OCI-LY7 (cell line): ENCODE results near the gene WEE1. TPM values are rescaled to one million over a fixed set of nuclear protein-coding genes. Genes with fewer than 3 reads are reported as not detected.
A peak's percentile ranks its signal among the peaks of the same experiment; 100 is the strongest.

ENCODE experiments used
- BruUV-seq: library from RNA; stranded (reverse); fragments of 400-500 nt; replicated peaks from 2 replicates; lab custom pipeline; 2021; lab: Mats Ljungman, UMichigan
- CTCF ChIA-PET: fragments of 300-600 bp; sonication (Branson Sonifier 250); formaldehyde crosslinking; loops from one replicate; lab custom pipeline; 2022; ENCODE audit warnings: antibody characterized with exemption; ENCODE audit not compliant: unreplicated experiment; lab: Charles Lee
- POLR2A ChIA-PET: fragments of 300-600 bp; sonication (Branson Sonifier 250); formaldehyde crosslinking; loops from one replicate; lab custom pipeline; 2022; ENCODE audit warnings: antibody characterized with exemption; lab: Charles Lee
- DNase-seq: peaks from one replicate; pipeline ENCODE4 v3.0.0-alpha.2; 2015; ENCODE audit warnings: low spot score
- H2AFZ ChIP-seq: fragments of 200-600 bp; sonication (generic), shearing (Covaris generic); 2 replicates; pipeline ENCODE4 v1.6.1; 2014; ENCODE audit warnings: mild to moderate bottlenecking, antibody characterized with exemption, low read length, moderate library complexity
- H3K27ac ChIP-seq: fragments of 200-600 bp; sonication (generic); 2 replicates; pipeline ENCODE4 v1.5.1; 2014; ENCODE audit warnings: mixed run types, low read depth, mild to moderate bottlenecking, moderate library complexity, low read length, inconsistent platforms; ENCODE audit not compliant: poor library complexity, severe bottlenecking
- H3K36me3 ChIP-seq: fragments of 200-600 bp; sonication (generic); 2 replicates; pipeline ENCODE4 v1.6.1; 2014; ENCODE audit warnings: mild to moderate bottlenecking, antibody characterized with exemption, low read length, moderate library complexity, mixed read lengths; ENCODE audit not compliant: insufficient read depth
- H3K4me1 ChIP-seq: fragments of 200-600 bp; sonication (generic); 2 replicates; pipeline ENCODE4 v1.5.1; 2014; ENCODE audit warnings: mild to moderate bottlenecking, low read length; ENCODE audit not compliant: insufficient read depth, poor library complexity, severe bottlenecking
- H3K4me2 ChIP-seq: fragments of 200-600 bp; sonication (generic); 2 replicates; pipeline ENCODE4 v1.6.1; 2014; ENCODE audit warnings: mild to moderate bottlenecking, low read length
- H3K4me3 ChIP-seq: fragments of 200-600 bp; sonication (generic); 2 replicates; pipeline ENCODE4 v1.5.1; 2014; ENCODE audit warnings: mild to moderate bottlenecking, low read depth, low read length; ENCODE audit not compliant: poor library complexity, severe bottlenecking
- H3K79me2 ChIP-seq: fragments of 200-600 bp; sonication (generic); 2 replicates; pipeline ENCODE4 v1.6.1; 2016; ENCODE audit warnings: low read depth, mild to moderate bottlenecking, low read length, moderate library complexity, mixed read lengths; ENCODE audit not compliant: insufficient read depth
- H3K9me2 ChIP-seq: fragments of 200-600 bp; sonication (generic); 2 replicates; pipeline ENCODE4 v1.6.1; 2016; ENCODE audit warnings: mild to moderate bottlenecking, low read length, mixed read lengths; ENCODE audit not compliant: insufficient read depth
- H3K9me3 ChIP-seq: fragments of 200-600 bp; sonication (generic); 2 replicates; pipeline ENCODE4 v1.6.1; 2014; ENCODE audit warnings: mild to moderate bottlenecking, mixed run types, low read length, mixed read lengths
- H4K20me1 ChIP-seq: fragments of 200-600 bp; sonication (generic); 2 replicates; pipeline ENCODE4 v1.6.1; 2014; ENCODE audit warnings: mild to moderate bottlenecking, antibody characterized with exemption, low read length, moderate library complexity, mixed read lengths; ENCODE audit not compliant: insufficient read depth
- EZH2phosphoT487 ChIP-seq: fragments of 200-600 bp; sonication (generic); IDR thresholded peaks from 2 replicates; pipeline ENCODE4 v1.6.1; 2018; ENCODE audit warnings: low read depth, borderline replicate concordance, mild to moderate bottlenecking, mixed run types, antibody characterized with exemption, low read length, moderate library complexity, mixed read lengths
- intact Hi-C: fragments of 100-400 bp; cut with micrococcal nuclease; formaldehyde crosslinking; loops from one replicate; pipeline ENCODE4 v1.10.0; 2022; ENCODE audit not compliant: unreplicated experiment
- total RNA-seq, 2 experiments: library from RNA; depleted of rRNA in 1 of 2; stranded (reverse); fragments of >200 nt in 1 of 2; shearing (Covaris generic) in 1 of 2; gene quantifications; 2 replicates each; pipeline ENCODE4 v1.2.3, GENCODE V29; 2014 to 2022
- TF ChIP-seq, protein P1 (sequence below): fragments of 200-600 bp; sonication (generic); conservative IDR thresholded peaks from 2 replicates; pipeline ENCODE4 v1.5.1; 2014; ENCODE audit warnings: mild to moderate bottlenecking, antibody characterized with exemption, low read length, moderate library complexity, mixed read lengths

Gene WEE1
- total RNA-seq, 2 experiments from 2014 or later, result 147 to 216 TPM

- ChIA-PET CTCF (interaction anchor here (0.6 to 2.6 kb wide), 2 partner anchors 29 to 118 kb away, joined by 3 to 10 read pairs; no protein-coding TSS in a partner anchor), POLR2A (interaction anchor here (0.9 to 15.1 kb wide), 10 partner anchors 12 to 738 kb away, joined by 3 to 509 read pairs (median 4); no protein-coding TSS in a partner anchor)
- H2AFZ ChIP-seq, result peak overlapping the region; percentile 55; the same call in 1 of the 2 replicates
- no peaks in the 10 kb centered on the region for H3K9me3 ChIP-seq
- no peak for DNase-seq
- intact Hi-C loops, result loop anchor here (2.0 to 5.0 kb wide), 3 partner anchors 34 to 111 kb away; partner anchors contain the start of genes SWAP70 and ZNF143
- no TSS peak for BruUV-seq
- H3K4me2 ChIP-seq, result peak overlapping the region; percentile 88
- H3K27ac ChIP-seq, result peak overlapping the region; percentile 78
- TF ChIP-seq, protein P1, sequence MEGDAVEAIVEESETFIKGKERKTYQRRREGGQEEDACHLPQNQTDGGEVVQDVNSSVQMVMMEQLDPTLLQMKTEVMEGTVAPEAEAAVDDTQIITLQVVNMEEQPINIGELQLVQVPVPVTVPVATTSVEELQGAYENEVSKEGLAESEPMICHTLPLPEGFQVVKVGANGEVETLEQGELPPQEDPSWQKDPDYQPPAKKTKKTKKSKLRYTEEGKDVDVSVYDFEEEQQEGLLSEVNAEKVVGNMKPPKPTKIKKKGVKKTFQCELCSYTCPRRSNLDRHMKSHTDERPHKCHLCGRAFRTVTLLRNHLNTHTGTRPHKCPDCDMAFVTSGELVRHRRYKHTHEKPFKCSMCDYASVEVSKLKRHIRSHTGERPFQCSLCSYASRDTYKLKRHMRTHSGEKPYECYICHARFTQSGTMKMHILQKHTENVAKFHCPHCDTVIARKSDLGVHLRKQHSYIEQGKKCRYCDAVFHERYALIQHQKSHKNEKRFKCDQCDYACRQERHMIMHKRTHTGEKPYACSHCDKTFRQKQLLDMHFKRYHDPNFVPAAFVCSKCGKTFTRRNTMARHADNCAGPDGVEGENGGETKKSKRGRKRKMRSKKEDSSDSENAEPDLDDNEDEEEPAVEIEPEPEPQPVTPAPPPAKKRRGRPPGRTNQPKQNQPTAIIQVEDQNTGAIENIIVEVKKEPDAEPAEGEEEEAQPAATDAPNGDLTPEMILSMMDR, result no peak
- TF ChIP-seq EZH2phosphoT487, result no peak
- H3K9me2 ChIP-seq, result no peaks in the 10 kb centered on the region
- H4K20me1 ChIP-seq, result peaks cover 21% of the 10 kb centered on the region
- H3K4me1 ChIP-seq, result peaks cover 46% of the 10 kb centered on the region
- peaks cover 27% of the 10 kb centered on the region for H3K36me3 ChIP-seq
- peaks cover 39% of the 10 kb centered on the region for H3K79me2 ChIP-seq
- peak overlapping the region; percentile 99 for H3K4me3 ChIP-seq
These were observed 1.7 kb upstream of the WEE1 start for GRCh38 chr11:9571763-9572115.

DNA sequence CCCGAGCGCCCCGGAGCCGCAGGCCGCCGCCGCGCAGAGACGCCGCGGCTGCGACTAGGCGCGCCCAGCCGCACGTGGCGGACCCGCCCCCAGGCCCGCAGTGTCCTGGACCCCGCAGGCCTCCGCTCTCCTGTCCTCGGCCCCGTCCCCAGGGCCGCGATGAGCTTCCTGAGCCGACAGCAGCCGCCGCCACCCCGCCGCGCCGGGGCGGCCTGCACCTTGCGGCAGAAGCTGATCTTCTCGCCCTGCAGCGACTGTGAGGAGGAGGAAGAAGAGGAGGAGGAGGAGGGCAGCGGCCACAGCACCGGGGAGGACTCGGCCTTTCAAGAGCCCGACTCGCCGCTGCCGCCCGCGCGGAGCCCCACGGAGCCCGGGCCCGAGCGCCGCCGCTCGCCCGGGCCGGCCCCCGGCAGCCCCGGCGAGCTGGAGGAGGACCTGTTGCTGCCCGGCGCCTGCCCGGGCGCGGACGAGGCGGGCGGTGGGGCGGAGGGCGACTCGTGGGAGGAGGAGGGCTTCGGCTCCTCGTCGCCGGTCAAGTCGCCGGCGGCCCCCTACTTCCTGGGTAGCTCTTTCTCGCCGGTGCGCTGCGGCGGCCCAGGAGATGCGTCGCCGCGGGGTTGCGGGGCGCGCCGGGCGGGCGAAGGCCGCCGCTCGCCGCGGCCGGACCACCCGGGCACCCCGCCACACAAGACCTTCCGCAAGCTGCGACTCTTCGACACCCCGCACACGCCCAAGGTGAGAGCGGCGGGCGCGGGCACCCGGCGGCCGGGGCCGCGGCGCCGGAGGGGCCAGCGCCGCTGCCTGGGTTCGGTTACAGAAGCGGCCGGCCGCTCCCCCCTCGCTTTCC is 528 bp downstream of the WEE1 start:
- Histone ChIP-seq H3K9me3 (no peaks in the 10 kb centered on the region), H3K27ac (peak overlapping the region; percentile 78), H3K79me2 (peaks cover 61% of the 10 kb centered on the region), H2AFZ (no peak overlapping the region), H3K4me3 (peak overlapping the region; percentile 99), H3K4me2 (peak overlapping the region; percentile 88), H4K20me1 (peaks cover 39% of the 10 kb centered on the region), H3K9me2 (no peaks in the 10 kb centered on the region), H3K36me3 (peaks cover 48% of the 10 kb centered on the region), H3K4me1 (peaks cover 52% of the 10 kb centered on the region)
- POLR2A ChIA-PET, result interaction anchor here (0.6 to 15.1 kb wide), 10 partner anchors 19 to 736 kb away, joined by 3 to 509 read pairs (median 4); no protein-coding TSS in a partner anchor
- TF ChIP-seq EZH2phosphoT487, result no peak
- TF ChIP-seq, protein P1, result no peak
- peak; percentile 48 for DNase-seq
- CTCF ChIA-PET, result interaction anchor here (0.6 to 2.6 kb wide), 4 partner anchors 21 to 37 kb away, joined by 3 to 10 read pairs (median 6); no protein-coding TSS in a partner anchor
- BruUV-seq, result no TSS peak
- intact Hi-C loops, result loop anchor here (1.0 to 5.0 kb wide), 5 partner anchors 37 to 171 kb away; partner anchors contain the start of genes SWAP70 and ZNF143
